Activated CD4-positive, alpha-beta T cell treated with anti-CD3 and anti-CD28 coated beads, Interleukin-2, amount 50 U/mL, for 4 hours (primary cell): Measurements from ENCODE around the gene MSH6.
"Not testable (repeated sequence)": the region's sequence is repeated elsewhere in the genome, so short reads cannot be mapped to it uniquely, and the experiment has no call there.

ENCODE experiments used
- DNase-seq, 2 experiments: peaks; one replicate each; pipeline ENCODE4 v3.0.0-alpha.2; 2020

Gene MSH6

GRCh38 chr2:47844162-47844561 is 61.2 kb downstream of the MSH6 start:
- DNase-seq, result no peak

GRCh38 chr2:47849368-47849767 is 66.4 kb downstream of the MSH6 start:
- no peak for DNase-seq

GRCh38 chr2:47850198-47850597 is 67.3 kb downstream of the MSH6 start:
- DNase-seq, result no peak

GRCh38 chr2:47853067-47853777 is 70.3 kb downstream of the MSH6 start:
- not testable (repeated sequence) for DNase-seq
